ENCODE data around the gene CEP85.
"Not testable (repeated sequence)": the region's sequence is repeated elsewhere in the genome, so short reads cannot be mapped to it uniquely, and the experiment has no call there.

The CEP85 gene

GRCh38 chr1:26221094-26221493, 12.9 kb upstream of the CEP85 start:
- DNase-seq (ENCODE audit: low read depth), result no peak
- H3K4me3 ChIP-seq (ENCODE audit: low read length), result no peak overlapping the region
- no peak for TF ChIP-seq CTCF (conservative IDR thresholded peaks at IDR 0.05; ENCODE audit: low read length)

DNA sequence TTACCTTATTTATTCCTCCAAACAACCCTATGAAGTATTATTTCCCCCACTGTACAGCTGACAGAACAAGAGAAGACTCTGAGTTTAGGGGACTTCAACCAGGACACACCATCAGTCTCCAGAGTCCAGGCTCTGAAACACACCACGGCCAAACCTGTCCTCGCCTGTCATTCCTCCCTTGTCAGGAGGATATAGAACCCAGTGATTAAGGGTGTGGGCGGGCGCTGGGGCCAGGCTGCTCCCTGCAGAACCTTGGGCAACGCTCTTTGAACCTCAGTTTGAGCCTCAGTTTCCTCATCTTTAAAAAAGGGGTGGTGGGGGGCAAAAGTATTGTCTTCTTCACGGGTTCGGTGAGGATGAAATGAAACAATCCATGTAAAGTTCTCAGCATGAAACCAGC, 9.4 kb upstream of the CEP85 start:
- H3K4me3 ChIP-seq (ENCODE audit: low read length), result no peak overlapping the region
- no peak for DNase-seq (ENCODE audit: low read depth)
- TF ChIP-seq CTCF (conservative IDR thresholded peaks at IDR 0.05; ENCODE audit: low read length), result no peak

- DNase-seq (ENCODE audit: low read depth), result no peak
- peak overlapping the region; percentile 45 for H3K4me3 ChIP-seq (ENCODE audit: low read length)
- TF ChIP-seq CTCF (conservative IDR thresholded peaks at IDR 0.05; ENCODE audit: low read length), result no peak
Observed at GRCh38 chr1:26225033-26225831, 8.8 kb upstream of the CEP85 start.

DNA sequence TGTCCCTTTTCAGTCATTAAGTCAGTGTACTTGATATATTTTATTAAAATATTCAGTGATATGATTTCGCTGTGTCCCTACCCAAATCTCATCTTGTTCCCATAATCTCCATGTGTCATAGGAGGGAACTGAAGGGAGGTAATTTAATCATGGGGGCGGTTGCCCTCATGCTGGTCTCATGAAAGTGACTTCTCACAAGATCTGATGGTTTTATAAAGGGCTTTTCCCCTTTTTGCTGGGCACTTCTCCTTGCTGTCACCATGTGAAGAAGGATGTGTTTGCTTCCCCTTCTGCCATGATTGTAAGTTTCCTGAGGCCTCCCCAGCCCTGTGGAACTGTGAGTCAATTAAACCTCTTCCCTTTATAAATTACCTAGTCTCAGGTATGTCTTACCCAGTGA, 3.3 kb upstream of the CEP85 start:
- not testable (repeated sequence) for H3K4me3 ChIP-seq (ENCODE audit: low read length)

DNA sequence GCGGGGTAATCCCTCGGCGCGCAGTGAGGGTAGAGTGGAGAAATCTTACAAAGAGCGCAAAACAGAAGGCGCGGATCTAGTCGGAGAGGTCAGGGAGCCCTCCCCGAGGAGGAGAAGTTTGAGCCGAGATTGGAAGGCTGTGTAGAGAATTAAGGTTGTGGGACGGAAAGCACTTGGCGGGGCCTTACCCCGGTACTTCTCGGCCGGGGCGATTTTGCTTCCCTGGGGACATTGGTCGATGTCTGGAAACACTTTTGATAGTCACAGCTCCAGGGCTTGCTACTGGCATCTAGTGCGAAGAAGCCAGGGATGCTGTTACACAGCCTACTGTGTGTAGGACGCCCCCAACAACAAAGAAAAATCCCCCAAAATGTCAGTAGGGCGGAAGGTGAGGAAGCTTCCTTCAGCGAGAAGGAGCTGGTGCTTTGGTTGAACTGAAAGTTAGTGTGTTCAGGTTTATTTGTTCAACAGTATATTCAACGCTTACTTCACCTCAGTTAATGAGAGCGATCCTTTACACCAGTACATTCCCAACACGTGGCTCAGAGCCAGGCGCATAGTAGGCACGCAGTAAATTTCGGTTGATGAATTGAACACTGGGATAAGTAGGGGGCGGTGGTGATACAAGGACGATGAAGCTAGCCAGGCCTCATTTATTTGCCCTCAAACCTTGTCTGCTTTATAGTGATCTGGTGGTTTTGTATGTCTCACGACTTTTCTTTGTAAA, 807 bp downstream of the CEP85 start:
- DNase-seq (ENCODE audit: low read depth), result peak; percentile 6
- TF ChIP-seq CTCF (conservative IDR thresholded peaks at IDR 0.05; ENCODE audit: low read length), result no peak
- peak overlapping the region; percentile 98 for H3K4me3 ChIP-seq (ENCODE audit: low read length)

More for the DNA sequence above, 3.3 kb upstream of the CEP85 start:
- DNase-seq (ENCODE audit: low read depth), result not testable (repeated sequence)

- no peak overlapping the region for H3K4me3 ChIP-seq (ENCODE audit: low read length)
- TF ChIP-seq CTCF (conservative IDR thresholded peaks at IDR 0.05; ENCODE audit: low read length), result no peak
- peak; percentile 5 for DNase-seq (ENCODE audit: low read depth)
Observed at GRCh38 chr1:26237230-26237966, 3.4 kb downstream of the CEP85 start.

DNA sequence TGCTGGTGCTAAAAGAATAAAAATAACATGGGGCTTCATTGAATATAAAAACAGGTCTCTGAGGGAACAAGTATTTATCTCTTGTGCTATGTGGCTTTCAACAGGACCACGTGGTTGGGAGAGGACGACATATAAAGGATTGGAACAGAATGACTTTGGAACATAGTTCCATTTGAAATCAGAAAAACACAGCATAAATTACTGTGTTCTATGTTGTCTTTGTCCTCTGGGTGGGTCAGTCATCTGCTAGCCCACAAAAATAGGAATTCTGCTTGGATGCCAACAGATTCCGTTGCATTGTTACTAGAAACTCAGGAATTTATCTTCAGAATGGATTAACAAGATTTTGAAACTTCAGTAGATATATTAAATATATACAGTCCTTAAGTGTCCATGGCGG, 5.9 kb downstream of the CEP85 start:
- no peak for TF ChIP-seq CTCF (conservative IDR thresholded peaks at IDR 0.05; ENCODE audit: low read length)
- no peak overlapping the region for H3K4me3 ChIP-seq (ENCODE audit: low read length)
- DNase-seq (ENCODE audit: low read depth), result peak; percentile 68

All from AG10803 (cell line).